Stimulated activated CD4-positive, alpha-beta T cell treated with anti-CD3 and anti-CD28 coated beads, Interleukin-12 subunit alpha, Interleukin-12 subunit beta, amount 100 ng/mL, for 24 hours (primary cell): ENCODE data around the gene SLC38A11.

Source experiments
- DNase-seq, 2 experiments: peaks; one replicate each; pipeline ENCODE4 v3.0.0-alpha.2; 2020; ENCODE audit warnings: low read depth in 2 of 2

SLC38A11 gene

DNA sequence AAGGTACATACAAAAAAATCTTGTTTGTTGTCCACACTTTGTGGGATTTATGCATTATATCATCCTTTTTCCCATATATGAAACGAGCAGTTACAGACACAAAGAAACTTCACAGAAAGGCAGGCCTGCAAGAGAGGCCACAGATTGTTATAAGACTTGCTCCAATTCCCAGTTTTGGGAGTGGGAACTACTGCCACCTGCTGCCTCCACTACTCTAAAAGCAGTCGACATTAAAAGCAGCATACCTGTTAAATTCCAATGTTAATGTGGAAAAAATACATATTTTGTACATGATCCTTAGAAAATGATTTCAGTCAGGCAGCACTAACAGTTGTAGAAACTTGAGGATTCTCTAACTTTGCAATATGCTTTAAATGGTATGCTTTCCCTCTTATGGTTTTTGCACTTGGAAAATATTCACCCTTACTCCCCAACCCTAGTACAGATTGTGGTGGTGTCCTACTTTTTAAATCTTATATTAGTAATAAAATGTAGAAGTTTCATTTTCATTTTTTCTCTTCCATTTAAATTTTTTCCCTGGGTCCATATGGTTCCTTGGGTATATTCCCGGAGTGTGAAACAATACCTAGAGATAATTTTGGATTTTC is 37.9 kb downstream of the SLC38A11 start:
- DNase-seq = no peak

DNA sequence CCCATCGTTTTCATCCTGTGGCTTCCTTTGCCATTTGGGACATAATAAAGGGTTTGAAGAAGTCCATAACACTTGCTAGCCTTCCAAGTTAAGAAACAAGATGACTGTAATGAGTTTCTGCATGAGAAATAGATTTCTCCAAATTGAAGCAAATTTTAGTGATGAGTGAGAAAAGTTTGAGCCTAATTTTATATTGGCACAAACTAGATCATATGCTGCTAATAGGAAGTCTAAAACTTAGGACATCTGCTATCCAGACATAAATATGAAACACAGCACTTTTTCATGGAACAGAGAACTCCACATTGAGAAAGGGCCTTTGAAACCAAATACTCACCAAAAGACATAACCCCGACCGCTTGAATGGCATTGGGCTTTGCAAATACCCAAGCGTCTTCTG is 39.8 kb downstream of the SLC38A11 start:
- DNase-seq = no peak

DNA sequence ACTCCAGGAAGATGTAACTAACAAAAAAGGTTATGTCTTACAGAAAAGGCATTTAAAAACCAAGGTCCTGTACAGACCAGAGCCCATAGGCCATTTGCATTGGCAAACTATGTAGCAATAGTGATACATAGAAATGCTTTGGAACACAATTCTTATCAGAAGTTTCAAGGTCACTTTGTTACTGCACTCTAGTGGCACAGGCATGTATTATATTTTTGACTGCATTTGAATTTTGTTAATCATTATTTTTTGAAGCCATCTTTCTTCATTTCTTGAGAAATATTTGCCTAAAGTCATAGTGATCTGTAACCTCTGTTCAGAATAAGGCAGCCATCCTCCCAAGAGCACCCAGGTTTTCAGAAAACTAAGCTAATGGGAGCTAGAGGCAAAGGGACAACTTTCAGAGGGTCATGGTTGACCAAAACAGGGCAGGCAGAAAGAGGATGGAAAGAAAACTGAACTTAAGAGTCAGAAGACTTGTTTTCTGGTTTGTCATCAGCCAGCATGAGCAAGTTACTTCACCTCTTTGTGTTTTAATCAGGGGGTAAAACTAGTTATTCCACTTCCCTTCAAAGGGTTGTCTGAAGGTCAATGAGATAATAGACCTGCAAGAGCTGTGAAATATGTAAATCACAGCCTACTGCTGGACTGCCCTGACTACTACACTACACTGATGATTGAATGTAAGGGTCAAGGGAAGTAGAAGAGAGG is 41.5 kb downstream of the SLC38A11 start:
- no peak for DNase-seq

DNA sequence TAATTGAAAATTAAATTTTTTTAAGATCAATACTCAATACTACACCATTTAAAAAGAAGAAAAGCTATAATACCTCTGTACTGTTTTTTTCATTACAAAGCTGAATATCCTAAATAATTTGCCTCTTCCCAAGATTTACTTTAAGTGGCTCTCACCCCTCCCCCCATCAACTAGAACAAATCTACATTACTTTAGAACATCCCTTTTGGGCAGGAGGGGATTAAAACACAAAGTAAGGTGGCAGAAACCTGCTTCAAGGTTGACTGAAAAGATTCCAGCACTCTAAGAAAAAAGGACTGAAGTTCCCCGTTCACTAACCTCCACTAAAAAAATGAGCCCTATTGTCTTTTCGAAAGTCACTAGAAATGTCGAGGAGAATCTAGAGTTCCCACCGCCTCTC is 42.3 kb downstream of the SLC38A11 start:
- DNase-seq = no peak

DNA sequence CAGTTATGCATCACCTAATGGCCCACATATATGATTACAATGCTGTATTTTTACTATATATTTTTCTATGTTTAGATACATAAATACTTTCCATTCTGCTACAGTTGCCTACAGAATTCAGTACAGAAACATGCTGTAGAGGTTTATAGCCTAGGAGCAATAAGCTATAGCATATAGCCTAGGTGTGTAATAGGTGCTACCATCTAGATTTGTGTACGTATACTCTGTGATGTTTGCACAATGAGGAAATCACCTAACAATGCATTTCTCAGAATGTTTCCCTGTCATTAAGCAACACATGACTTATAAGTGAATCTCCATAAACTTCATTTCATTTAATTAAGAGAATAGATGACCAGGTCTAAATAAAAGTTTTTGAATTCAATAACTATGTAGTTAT is 43.5 kb downstream of the SLC38A11 start:
- DNase-seq = no peak

DNA sequence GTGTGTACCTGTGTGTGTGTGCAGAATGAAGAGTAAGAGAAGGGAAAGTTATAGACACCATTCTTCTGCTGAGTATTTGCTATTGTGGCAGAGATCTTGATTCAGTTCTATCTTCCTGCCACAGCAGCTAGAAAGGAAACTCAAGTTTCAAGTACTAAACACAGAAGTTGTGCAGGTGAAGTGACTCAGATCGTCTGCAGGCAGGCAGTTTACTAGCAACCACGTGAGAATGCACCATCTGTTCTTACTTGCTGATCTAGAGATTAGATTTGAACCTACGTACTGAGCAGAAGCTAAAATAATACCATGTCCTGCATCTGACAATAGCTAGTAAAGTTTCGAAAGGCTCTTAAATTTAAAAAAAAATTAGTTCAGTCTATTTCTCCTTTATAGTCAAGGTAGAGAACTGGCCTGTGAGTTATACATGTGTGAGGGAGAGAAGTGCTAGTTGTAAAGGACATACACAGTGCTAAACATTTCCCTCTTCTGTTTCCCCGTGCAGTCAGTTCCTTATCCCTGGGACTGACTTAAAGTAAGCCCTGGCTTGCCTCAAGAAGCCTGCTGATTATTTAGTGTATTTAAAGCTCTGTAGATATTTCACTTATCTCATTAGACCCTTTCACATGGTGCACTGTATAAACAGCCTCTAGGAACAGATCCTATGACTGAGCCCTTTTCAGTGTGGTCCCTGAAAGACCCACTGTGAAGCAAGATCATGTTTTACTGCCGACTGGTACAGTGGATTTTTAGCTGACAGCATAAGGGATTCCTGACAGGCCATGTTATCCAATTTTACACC is 45.0 kb downstream of the SLC38A11 start:
- no peak for DNase-seq

DNA sequence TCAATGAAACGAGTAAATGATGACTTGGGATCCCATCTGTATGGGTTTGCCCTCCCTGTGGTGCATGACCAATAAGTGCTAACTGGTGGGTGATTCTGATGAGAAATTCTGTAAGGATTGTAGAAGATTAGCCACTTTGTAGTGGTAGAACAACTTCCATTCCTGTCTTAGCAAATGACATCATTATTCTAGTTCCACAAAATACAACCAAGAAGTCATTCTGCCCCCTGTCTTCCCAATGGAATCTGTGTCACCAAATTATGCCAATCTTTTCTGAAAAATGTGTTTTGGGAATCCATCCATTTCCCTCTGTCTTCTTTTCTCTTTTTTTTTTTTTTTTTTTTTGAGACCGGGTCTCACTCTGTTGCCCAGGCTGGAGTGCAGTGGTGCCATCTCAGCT is 48.4 kb downstream of the SLC38A11 start:
- DNase-seq = no peak

DNA sequence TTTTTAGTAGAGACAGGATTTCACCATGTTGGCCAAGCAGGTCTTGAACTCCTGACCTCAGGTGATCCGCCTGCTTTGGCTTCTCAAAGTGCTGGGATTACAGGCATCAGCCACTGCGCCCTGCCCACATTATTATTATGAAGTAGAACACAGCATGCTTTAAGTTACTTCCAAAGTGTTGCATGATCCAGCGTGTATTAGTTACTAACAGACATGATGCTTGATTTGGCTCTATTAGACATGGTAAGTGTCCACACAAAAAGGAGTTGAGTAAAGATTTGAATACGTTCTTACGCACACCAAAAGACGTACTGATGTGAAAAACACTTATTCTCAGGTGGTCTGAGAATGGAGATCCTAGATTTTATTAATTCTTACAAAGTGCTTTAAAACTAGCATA is 50.0 kb downstream of the SLC38A11 start:
- DNase-seq = no peak

DNA sequence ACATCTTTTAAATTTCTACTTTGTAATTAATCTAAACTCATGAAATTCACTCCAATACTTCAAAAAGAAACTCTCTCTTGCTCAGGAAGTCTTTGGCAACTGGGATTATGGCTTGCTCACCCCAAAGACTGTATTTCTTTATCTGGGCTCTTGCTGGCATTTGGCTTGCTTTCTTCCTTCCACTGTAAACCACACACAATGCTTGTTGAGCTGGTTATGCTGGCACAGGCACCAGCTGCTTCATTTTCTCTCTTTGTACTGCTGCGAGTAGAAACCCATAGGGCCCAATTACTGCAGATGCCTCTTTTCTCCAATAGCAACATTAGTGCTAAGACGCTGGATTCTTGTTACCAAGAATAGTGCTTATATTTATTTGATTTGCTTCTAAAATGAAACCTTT is 51.4 kb downstream of the SLC38A11 start:
- DNase-seq = no peak

DNA sequence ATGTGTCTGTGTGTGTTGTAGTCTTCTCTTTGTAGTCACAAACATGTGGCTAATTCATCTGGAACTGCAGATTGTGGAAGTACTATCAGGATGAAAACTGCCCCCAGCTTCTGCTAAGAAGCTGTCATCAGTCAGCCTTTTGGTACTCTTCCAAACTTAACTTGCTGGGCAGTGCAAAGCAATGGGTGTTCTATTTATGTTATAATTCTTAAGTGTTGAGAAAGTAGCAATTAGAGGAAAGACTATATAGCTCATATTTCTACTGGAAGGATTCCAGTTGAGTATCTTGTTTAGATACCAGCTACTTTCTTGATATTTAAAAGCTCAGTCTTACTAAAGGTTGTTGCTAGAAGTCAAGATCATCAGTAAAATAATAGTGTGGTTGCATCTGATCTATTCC is 52.1 kb downstream of the SLC38A11 start:
- no peak for DNase-seq

DNA sequence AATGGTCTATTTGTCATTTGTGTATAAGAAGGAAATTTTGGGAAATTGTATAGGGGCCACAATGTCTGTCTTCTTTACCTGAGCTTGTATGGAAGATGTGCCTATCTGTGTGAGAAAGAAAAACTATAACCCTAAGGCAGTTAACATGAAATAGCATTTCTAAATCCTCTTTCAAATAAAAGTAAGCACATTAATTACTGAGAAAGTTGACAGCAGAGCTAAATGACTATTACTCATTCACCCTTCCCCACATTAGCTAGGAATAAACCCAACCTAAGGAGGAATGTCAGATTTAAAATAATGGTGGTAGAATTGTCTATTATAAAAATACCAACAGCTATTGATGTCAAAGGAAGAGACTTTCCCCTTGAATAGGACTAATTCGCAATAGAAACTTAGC is 56.2 kb downstream of the SLC38A11 start:
- DNase-seq = no peak

DNA sequence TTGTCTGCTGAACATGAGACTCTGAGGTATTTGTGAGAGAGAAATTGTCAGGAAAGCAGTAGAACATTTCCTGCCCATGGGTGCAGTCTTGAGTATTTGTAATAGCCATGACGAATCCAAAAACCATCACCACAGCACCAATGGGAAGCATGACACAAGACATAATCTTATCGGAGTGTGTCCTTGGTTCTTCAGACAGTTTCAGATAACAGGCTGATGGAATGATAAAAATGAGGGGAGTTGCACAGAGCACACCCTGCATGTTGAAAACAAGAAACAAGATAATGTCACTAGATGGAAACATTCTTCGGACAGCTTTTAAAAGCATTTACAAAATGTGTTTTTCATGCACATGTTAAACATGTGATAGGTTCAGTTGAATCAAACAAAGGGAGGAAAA is 56.9 kb downstream of the SLC38A11 start:
- no peak for DNase-seq

DNA sequence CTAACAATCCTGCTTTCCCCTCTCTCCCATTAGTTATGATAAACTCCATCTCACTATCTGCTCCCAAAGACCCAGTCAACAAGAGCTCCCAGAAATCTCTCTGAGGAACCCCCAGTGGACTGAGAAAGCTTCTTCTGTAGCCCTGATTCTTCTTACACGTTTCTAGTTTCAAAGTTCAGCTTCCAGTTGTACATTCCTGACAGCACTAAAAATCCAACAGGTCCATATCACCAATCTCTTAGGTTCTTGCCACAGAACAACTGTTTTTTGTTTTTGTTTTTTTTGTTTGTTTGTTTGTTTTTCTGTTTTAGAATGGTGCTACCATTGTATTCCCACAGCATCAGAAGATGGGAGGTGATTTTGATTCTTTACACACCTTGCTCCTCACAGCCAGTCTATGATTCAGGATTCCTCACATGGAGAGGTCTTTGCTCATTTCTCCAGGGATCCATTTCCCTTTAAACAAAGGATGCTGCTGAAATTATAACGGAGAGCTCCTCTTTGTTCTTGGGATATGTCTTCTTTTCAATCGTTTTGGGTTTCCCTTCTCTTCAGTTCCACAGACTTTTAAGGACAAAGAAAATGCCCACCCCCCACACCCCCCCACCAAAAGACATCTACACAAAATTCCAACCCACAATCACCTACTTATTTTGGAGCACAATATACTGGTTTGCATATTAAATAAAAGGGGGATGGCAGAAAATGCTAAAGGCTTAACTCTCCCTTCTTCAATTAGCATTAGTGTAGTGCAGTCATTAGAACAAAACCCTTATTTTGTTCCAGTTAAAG is 57.7 kb downstream of the SLC38A11 start:
- DNase-seq = no peak

DNA sequence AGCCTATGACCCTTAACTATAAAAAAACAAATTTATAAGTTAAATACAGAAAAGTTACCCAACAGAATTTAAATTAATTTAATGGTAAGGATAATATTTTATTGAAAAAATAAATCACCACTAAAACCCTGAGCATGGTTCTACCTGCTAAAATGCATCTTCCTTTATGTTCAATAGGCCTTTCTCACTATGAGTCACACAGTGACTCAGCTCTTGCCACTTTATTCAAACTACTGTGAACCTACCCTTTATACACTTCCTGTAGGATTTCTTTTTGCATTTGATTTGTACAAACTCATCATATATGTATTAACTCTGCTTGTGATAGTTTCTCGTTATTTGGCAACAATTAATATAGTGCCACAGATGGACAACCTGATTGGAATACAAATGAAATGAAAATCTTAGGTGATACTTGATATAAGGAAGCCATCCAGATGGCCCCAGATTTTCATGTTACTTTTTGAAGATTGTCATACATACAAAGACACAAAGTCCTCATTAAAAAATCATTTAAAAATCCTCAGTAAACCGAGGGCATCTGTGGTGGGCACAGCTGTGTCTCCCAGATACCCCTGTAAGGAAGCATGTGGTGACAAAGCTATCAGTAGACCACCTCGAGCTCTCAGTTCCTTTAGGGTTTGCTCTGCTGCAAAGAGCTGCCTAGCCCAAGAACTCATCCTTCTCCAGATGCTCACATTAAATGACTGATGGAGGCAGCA is 58.5 kb downstream of the SLC38A11 start:
- no peak for DNase-seq

DNA sequence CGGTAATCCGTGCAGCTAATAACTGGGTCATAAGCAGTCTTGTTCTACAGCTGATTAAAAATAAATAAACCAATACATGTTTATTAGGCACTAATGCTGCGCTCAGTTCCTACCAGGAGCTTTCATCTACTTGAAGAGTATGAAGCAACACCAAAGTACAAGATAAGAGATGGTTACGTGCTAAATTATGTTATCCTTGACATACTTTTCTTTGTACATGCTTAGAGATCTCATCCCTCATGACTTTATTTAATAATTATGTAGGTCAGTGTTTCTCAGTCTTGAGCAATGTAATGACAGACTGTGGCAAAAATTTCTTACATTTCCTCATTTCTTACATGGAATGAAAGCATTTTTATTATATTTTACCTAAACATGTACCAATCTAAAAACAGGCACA is 59.1 kb downstream of the SLC38A11 start:
- DNase-seq = no peak

DNA sequence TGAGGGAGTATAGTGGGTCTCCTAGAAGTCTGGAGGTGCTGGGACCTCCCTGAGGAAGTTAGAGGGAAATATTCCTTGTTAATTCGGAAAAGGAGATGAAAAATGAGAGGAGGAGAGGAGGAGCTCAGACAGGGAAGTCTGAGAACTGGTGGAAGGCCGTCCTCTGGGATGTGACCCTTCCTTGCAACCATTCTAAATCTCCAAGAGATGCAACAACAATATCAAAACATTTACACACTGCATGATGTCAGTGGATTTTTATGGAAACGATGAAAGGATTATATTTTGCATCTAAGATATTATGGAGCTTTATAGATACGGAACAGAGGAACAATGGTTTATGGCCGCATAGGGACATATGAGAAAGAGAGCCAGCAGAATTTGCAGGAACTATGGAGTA is 63.9 kb downstream of the SLC38A11 start:
- no peak for DNase-seq

DNA sequence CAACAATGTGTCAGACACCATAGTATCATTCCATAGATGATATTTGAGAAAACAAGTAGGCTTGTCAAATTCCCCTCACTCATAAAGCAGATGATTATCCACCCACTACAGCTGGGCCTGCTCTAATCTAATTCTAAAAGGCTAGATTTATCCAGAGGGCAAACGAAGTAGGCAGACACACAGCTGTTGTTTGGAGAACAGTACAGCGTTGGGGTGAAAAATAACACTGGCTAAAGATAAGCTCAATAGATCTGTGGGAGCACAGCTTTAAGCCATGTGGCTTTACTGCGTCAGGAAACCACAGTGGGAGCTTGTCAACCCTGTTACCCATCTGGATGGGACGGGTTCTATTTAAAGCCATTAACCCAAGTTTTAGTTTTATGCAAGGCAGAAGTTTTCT is 64.8 kb downstream of the SLC38A11 start:
- DNase-seq = no peak

DNA sequence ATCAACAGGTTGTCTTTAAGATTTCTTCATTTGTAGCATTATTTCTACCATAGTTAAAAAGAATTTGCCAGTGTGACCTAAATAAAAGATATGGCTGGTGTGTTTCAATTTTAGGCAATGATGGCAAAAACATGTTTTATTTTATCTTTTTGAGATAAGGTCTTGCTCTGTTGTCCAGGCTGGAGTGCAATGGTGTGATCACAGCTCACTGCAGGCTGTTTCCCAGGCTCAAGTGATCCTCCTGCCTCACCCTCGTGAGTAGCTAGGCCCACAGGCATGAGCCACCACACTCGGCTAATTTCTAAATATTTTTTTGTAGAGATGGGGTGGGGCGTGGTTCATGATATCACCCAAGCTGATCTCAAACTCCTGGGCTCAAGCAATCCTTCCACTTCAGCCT is 66.7 kb downstream of the SLC38A11 start:
- DNase-seq = no peak

DNA sequence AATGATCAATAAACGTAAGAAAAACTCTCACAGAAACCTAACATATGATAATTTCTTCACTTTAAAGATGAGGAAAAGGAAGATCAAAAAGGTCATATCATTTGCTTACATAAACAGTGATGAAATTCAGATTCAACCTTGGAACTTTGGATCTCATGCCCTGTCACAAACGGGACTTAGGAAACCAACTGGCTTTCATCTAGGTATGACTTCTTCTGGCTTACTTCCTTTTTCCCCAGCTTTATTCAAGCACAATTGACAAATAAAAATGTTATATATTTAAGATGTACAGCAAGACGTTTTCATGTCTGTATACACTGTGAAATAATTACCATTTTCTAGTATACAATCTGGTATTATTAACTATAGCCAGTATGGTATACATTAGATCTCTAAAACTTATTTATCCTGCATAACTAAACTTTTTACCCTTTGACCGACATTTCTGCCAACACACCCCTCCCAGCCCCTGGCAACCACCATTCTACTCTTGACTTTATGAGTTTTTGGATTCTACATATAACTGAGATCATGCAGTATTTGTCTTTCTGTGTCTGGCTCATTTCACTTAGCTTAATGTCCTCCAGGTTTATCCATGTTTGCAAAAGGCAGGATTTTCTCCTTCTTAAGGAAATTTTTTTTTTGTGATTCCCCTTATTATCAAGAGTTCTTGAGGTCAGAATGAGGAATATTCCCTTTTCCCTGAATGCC is 67.7 kb downstream of the SLC38A11 start:
- no peak for DNase-seq

DNA sequence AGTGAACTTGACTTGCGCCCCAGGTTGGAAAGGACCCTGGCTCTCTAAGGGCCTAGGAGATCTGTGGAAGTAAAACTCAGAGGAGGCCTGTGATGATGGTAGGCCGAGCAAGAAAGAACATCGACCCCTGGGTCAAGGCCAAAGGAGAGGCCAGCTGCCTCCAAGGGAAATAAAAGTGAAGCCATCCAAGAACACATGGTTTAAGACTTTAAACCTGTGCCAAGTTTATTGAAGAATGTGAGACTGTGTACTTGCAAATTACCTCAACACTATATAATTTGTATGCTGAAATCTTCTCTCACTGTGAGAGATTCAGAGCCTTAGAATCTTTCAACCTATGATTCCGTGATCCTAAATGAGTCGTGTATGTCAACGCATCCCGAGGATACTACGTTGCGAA is 73.0 kb downstream of the SLC38A11 start:
- no peak for DNase-seq

DNA sequence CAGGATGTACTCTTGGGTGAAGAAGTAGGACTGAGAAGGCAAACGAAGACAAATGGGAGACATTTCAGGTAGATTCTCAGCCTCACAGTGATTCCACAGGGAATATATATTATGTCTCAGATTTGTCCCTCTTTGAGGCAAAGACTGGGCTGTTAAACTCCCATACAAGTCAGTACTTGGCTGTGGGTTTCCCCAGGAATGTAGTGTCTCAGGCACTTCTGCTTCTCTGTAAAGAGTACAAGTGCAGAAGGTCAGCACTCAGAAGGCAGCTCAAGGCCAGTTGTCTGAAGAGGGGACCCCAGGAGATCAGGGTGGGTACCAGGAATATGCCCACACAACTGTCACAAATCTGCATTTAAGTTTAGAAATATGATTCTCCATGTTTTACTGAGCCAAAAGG is 73.8 kb downstream of the SLC38A11 start:
- no peak for DNase-seq
